GM19397 (cell line): ENCODE measurements around the gene PCDH17.

Experiments
- ATAC-seq: cut with Tn5 transposase; IDR thresholded peaks from one replicate; pipeline ENCODE4 v1.9.1; 2021; ENCODE audit warnings: mild to moderate bottlenecking, moderate library complexity; ENCODE audit not compliant: unreplicated experiment

The PCDH17 gene

GRCh38 chr13:57726981-57727380, 95.4 kb downstream of the PCDH17 start:
- ATAC-seq, result no peak

- no peak for ATAC-seq
Observed at GRCh38 chr13:57734306-57734705, 102.8 kb downstream of the PCDH17 start.

GRCh38 chr13:57739089-57739488, 107.5 kb downstream of the PCDH17 start:
- ATAC-seq, result no peak

- no peak for ATAC-seq
Observed at GRCh38 chr13:57739543-57740190, 108.1 kb downstream of the PCDH17 start.

- no peak for ATAC-seq
Observed at GRCh38 chr13:57740719-57741118, 109.2 kb downstream of the PCDH17 start.

GRCh38 chr13:57748096-57748495, 116.6 kb downstream of the PCDH17 start:
- no peak for ATAC-seq

GRCh38 chr13:57760951-57761350, 129.4 kb downstream of the PCDH17 start:
- no peak for ATAC-seq

GRCh38 chr13:57763689-57764088, 132.1 kb downstream of the PCDH17 start:
- ATAC-seq, result no peak
